Liver (tissue), 3 donors: ENCODE data around the gene NCAPH2.

Source experiments
- CTCF ChIP-seq: fragments of 150-350 bp; IDR thresholded peaks from 2 replicates; pipeline ENCODE4 v1.5.1; 2017; ENCODE audit warnings: improper control_type of control experiment, low read depth, low read length; ENCODE audit not compliant: missing input control
- EGR1 ChIP-seq, 2 donors: IDR thresholded peaks; 2 replicates each; pipeline ENCODE4 v1.6.1; 2016 to 2018; ENCODE audit warnings: antibody characterized with exemption in 2 of 2, low read depth in 2 of 2
- GABPA ChIP-seq, 2 donors: IDR thresholded peaks in 1 of 2; conservative IDR thresholded peaks in 1 of 2; 2 replicates each; pipeline ENCODE4 v1.6.1; 2016; ENCODE audit warnings: antibody characterized with exemption in 2 of 2, mild to moderate bottlenecking in 1 of 2, moderate library complexity in 1 of 2
- RAD21 ChIP-seq, 2 donors: IDR thresholded peaks; 2 replicates each; pipeline ENCODE4 v1.6.1; 2016; ENCODE audit warnings: antibody characterized with exemption in 2 of 2, mild to moderate bottlenecking in 2 of 2
- REST ChIP-seq: IDR thresholded peaks from 2 replicates; pipeline ENCODE4 v1.6.1; 2016; ENCODE audit warnings: antibody characterized with exemption, mild to moderate bottlenecking
- TAF1 ChIP-seq: conservative IDR thresholded peaks from 2 replicates; pipeline ENCODE4 v1.6.1; 2016; ENCODE audit warnings: antibody characterized with exemption, mild to moderate bottlenecking
- YY1 ChIP-seq: IDR thresholded peaks from 2 replicates; pipeline ENCODE4 v1.6.1; 2016; ENCODE audit warnings: antibody characterized with exemption, mild to moderate bottlenecking
- TF ChIP-seq, protein P1 (sequence below): IDR thresholded peaks from 2 replicates; pipeline ENCODE4 v1.6.1; 2016; ENCODE audit warnings: antibody characterized with exemption
- TF ChIP-seq, protein P2 (sequence below): IDR thresholded peaks from 2 replicates; pipeline ENCODE4 v1.6.1; 2016; ENCODE audit warnings: antibody characterized with exemption
- TF ChIP-seq, protein P3 (sequence below): IDR thresholded peaks from 2 replicates; pipeline ENCODE4 v1.6.1; 2016; ENCODE audit warnings: antibody characterized with exemption
- donor health status: healthy.
- donor health status: healthy.

DNA sequence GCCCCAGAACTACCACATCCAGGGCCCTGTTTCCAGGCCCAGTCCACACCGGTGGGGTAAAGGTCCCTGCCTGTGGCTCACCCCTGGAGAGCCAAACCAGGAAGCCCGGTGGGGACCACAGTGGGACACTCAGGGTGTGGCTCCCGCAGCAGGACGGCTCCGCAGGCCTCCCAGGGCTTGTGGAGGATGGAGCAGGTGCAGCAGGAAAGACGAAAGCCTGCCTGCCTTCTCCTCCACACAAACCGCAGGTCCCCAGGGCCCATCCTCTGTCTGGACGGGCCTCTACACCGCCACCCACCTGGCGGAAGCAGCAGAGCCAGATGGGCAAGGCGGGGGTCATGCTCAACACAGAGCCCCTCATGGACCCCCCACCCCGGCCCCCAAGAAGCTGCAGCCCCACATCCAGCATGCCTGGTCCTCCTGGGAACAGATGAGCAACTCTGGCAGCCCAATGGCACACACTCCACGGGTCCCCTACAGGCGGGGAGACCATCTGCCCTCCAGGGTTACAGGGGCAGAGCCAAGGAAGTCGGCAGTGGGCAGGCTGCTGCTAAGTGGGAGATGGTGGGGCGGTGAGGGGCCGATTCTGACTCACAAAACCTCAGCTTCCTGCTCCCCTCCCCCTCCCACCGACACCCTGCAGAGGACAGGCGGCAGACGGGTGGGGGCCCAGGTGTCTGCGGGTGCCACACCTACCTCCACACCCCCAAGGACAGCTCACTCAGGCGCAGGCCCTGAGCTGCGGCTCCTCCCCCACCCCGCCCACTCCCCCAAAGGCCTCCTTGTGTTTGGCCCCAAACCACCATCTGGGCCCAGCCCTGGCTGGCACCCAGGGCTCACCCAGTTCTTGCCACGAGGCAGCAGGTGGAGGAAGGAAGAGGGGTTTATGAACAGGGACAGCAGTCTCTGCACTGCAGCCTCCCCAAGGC lies 38.4 kb upstream of the NCAPH2 start:
- no peak for TF ChIP-seq CTCF
- TF ChIP-seq RAD21 (IDR thresholded peaks at IDR 0.05) = no peak
- TF ChIP-seq, protein P1, sequence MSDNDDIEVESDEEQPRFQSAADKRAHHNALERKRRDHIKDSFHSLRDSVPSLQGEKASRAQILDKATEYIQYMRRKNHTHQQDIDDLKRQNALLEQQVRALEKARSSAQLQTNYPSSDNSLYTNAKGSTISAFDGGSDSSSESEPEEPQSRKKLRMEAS = no peak
- TF ChIP-seq, protein P2, sequence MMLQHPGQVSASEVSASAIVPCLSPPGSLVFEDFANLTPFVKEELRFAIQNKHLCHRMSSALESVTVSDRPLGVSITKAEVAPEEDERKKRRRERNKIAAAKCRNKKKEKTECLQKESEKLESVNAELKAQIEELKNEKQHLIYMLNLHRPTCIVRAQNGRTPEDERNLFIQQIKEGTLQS = no peak
- TF ChIP-seq, protein P3, sequence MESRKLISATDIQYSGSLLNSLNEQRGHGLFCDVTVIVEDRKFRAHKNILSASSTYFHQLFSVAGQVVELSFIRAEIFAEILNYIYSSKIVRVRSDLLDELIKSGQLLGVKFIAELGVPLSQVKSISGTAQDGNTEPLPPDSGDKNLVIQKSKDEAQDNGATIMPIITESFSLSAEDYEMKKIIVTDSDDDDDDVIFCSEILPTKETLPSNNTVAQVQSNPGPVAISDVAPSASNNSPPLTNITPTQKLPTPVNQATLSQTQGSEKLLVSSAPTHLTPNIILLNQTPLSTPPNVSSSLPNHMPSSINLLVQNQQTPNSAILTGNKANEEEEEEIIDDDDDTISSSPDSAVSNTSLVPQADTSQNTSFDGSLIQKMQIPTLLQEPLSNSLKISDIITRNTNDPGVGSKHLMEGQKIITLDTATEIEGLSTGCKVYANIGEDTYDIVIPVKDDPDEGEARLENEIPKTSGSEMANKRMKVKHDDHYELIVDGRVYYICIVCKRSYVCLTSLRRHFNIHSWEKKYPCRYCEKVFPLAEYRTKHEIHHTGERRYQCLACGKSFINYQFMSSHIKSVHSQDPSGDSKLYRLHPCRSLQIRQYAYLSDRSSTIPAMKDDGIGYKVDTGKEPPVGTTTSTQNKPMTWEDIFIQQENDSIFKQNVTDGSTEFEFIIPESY = no peak
- no peak for TF ChIP-seq TAF1
- no peak for TF ChIP-seq GABPA (IDR thresholded peaks at IDR 0.05 in 1 of 2, conservative IDR thresholded peaks at IDR 0.05 in 1 of 2)
- no peak for TF ChIP-seq YY1
- TF ChIP-seq REST = no peak
- no peak for TF ChIP-seq EGR1 (IDR thresholded peaks at IDR 0.05; ENCODE audit: low read depth in 2 of 2)
